ENCODE measurements around the gene LRFN2.

LRFN2 gene

DNA sequence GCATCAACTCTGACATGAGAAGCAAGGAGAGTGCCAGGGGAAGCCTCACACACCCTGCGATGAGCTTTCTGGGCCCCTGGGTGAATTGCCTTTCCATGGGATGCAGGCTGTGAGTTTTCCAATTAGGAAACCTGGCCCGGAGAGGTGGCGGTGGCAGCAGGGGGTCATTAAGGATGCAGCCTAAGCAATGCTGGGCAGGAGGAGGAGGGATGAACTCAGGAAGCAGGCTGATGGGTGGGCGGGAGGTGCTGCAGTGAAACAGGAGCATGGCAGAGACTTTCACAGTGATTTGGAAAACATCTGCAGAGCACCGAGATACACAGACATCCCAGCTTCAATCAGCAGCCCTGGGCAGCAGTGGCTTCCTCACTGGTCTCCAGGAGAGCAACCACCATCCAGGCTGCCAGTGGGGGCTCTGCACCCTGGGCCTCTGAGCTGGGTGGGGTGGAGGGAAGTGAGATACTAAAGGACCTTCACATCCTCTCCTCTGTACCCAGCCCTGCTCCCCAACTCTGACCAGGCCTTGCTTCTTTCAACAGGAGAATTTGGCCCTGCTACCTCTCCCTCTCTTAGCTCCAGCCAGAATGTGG is 44.9 kb downstream of the LRFN2 start:
- DNase-seq: no peak

DNA sequence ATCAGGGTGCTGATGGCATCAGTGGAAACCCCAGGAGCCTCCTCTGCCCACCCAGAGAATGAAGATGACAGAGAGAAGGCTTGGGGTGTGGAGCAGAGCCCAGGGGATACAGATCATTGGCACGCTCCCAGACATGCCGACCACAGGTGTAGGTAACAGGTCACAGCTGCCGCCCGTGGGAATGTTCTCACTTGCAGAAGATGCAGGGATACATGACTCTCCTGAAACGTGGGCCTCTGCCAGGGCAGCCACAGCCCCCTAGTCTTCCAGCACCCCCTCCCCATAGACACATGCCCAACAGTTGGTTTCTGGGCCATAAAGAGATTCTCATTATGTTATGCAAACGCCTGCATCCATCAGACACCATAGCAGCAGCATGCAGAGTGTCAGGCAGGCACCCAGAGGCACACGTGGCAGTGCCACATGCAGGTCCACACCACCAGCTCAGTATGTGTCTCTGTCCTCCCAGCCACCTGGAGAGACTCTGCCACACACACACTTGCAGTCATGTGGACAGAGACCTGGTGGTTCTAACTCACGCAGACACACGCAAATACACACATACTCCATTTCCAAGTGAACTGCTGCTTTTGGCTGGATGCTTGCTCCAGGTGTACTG is 45.5 kb downstream of the LRFN2 start:
- DNase-seq: no peak

DNA sequence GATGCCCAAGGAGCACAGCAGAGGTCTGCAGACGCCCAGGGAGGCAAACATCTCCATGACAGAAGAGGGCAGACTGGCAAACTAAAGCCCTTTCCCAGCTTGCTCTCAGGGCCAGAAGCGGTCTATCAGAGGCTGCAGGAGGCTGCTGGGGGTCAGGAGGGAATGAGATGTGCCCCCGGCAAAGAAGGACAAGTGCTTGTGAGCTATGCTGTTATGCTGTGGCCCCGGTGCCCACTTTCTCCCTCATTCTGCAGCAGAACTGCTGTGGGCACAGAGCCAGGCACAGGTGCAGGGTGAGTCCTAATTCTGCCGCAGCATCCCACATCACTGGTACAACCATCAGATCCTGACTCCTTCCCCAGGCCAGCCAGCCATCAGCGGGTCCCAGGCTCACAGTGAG is 46.4 kb downstream of the LRFN2 start:
- DNase-seq: no peak

DNA sequence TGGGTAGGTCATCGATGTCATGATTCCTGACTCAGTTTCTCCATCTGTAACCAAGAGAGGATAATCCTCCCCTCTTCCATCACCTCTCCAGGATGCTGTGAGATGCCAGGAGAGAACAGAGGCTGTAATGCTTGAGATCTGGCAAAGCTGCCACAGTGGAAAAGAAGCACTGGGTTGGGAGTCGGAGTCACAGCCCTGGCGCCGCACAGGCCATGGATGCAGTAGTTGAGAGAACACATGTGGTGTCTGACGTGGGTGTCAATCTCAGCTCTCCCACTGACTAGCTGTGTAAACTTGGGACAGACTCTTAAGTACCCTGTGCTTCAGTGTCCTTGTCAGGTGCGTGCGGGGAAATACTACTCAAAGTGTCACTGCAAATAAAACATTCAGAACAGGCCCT is 47.3 kb downstream of the LRFN2 start:
- no peak for DNase-seq

DNA sequence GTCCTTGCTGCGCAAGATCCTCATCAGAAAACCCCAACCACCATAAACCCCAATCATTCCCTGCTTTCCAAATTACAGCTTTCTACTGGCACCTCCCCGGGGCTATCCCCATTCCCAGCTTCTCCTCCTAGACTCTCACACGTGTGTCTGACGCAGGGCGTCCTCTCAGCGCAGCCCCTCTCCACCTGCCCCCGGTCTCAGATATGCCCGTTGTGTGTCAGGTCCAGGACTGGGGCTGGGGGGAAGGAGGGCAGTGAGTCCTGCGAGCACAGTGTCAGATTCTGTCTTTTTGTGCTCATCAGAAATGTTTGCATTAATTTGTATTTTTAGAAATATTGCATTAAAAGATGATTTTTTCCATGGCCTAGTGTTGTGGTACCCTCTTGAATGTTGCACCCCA is 48.6 kb downstream of the LRFN2 start:
- no peak for DNase-seq

DNA sequence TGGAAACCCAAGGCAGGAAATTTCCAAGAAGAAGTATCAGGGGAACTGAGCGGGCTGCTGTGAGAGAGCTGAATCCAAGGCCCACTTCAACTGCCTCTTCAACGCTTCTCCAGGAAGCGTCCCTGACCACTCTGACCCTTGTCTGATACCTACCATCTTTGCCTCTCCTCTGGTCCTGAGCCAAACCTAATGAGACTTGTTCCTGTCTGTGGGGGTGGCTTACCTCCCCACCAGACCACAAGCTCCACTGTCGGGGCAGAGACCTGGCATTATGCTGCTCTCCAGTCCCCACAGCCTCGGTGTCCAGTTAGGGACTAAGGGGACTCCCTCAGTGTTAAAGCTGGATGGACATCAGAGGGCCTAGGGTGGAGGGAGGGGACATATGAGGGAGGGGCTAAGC is 49.7 kb downstream of the LRFN2 start:
- DNase-seq: no peak

DNA sequence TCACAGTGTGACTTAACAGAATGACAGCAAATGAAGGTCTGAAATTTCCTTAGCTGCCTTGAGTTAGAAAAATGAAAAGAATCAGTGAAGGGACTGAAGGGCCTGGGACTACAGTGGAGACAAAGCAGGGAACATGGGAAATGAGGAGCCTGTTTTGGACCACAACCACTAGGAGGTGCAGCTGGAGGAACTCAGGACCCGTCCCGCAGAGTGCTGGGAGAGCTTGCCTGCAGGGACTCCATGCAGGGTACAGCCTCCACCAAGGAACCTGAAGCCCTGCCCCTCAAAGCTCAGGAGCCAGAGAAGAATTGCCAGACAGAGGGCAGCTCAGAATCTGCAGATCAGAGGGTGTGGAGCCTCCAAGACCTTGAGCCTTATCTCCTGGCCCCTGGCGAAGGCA is 50.7 kb downstream of the LRFN2 start:
- no peak for DNase-seq

DNA sequence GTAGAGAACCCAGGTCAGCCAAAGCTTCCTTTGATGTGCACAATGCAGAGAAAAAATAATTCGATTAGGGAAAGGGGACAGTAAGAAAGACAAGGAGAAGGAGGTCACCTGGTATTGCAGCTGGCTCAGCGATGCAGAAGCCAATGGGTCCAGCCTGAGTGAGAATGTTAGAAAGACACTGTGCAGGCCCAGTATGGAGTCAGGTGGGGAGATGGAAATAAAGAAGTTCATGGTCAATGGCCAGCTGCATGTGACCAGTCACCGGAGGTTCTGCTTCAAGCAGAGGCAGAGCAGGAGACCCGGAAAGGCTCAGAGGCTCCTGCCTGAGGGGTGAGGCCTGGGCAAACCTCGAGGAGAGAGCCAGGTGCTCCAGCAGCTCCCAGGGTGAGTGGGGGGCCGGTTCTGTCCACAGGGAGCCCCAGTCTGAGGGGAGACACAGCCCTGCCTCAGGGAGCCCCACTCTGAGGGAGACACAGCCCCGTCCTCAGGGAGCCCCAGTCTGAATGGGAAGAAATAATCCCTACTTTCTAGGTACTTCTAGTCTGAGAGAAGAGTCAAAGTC is 51.3 kb downstream of the LRFN2 start:
- DNase-seq: no peak

DNA sequence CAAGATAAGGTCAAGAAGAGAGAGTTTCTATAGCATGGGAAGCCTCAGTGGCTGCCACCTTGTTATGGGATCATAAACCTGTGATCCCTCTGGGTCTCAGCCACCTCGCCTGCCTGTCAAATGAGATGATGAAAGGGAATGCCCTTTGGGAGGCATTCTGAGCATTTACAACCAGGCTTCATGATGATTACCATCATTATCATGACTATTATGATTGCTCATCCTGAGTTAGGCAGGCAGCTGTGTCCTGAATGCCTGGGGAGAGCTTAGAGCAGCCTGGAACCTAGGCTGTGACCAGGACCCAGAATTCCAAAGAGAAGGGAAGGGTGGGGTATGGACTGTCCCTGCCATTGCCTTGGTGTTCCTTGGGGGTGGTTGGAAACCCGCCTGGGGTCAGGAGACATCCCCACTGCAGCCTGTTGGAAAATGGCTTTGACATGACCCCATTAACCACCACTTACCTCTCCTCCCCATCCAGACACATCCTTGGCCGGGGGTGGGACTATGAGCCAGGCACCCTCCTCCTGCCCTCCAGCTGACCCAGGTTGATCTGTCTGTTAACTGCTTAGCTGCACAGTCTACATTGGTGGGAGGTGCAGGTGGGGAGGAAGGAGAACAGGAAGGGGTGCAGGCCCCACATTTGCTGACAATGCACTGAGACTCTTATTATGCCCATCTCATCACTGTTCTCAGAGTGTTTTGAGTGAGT is 51.9 kb downstream of the LRFN2 start:
- DNase-seq: no peak

DNA sequence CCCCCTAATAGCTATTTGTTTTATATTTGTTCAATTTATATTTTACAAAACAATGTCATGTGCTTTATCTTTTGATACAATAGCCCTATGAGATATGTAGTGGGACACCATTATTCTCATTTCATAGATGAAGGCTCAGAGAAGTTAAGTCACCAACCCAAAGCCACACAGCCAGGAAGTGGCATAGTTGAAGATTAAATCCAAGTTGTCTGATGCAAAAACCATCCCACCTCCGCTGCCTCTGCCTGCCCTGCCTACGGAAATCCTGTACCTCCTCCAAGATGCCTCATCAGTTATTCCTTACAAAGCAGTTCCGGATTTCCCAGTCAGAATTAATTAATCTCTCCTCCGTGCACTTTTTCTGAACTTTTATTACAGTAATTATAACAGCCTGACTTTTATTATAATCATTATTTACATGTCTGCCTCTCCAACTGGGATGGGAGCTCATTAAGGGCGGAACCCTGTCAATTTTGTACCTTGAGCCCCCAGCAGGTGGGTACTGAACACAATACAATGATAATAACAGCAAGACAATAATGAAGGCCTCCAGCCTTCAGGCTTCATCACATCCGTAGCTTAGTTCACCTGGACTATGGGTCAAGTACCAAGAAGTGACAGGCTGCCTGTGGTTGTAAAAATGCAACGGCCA is 54.7 kb downstream of the LRFN2 start:
- no peak for DNase-seq

DNA sequence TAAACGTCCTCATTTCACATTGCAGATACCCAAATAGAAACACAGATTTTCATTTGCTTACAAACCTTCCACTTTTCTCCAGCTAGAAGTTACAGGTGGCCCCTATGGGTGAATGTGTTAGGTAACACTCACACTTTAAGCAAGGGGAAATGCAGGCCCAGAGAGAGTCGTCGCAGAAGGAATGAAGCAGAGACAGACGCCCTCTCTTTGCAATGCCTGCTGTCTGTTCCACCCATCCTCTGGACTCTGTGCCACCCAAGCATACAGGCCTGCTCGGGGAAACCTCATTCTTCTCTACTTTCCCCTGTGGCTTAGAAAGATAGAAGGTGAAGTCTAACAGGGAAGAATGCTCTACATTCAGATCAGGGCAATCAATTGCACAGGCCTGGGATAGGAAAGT is 57.2 kb downstream of the LRFN2 start:
- DNase-seq: no peak

DNA sequence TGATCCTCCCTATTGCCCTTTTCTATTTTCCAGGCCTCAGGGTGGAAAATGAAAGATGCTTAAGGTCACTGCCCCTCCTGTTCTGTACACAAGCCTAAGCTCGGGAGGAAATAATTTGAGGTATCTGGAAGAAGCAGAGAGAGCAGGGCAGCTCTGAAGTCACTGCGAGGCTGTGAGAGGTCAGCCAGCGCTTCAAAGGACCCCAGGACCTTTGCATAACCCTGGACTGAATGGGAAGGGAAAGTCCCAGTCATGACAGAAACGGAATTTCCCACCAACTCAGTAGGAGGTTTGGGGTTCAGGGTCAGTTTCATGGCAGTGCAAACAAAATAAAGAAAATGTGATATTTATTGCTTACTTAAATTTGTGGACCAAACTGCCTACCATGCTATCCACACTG is 58.1 kb downstream of the LRFN2 start:
- no peak for DNase-seq

DNA sequence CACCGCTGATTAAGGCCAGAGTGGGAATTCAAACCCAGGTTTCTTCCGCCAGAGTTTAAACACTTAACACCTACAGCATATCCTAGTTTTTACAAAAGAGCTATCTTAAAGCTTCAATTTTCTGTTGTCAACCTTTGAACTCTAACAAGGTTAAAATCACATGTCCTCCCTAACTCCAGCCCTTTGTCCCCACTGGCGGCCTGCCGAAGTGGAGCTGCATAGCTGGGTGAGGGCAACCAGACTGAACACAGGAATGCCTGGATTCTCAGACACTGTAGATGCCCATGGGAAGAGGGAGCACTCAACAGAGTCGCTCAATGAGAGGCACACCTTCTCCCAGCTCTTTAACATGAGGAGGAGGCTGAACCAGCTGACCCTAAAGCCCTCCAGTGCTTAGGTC is 59.1 kb downstream of the LRFN2 start:
- DNase-seq: no peak

DNA sequence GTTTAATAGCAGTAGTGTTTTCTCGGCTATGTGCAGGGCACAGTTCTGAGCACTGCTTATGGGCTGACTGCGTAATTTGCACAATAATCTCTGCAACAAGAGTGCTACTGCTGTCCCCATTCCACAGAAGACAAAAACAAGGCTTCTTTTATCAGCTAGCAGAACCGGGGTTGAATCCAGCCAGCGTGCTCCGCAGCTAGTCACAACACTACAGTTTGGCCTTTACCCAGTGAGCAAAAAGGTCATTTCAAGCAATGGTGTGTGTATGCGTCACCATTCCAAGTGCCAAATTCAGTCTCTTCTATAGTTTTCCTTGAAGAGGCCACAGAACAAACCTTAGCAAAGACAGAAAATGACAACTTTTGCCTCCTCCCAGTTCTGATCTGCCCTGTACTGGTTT is 61.1 kb downstream of the LRFN2 start:
- no peak for DNase-seq

DNA sequence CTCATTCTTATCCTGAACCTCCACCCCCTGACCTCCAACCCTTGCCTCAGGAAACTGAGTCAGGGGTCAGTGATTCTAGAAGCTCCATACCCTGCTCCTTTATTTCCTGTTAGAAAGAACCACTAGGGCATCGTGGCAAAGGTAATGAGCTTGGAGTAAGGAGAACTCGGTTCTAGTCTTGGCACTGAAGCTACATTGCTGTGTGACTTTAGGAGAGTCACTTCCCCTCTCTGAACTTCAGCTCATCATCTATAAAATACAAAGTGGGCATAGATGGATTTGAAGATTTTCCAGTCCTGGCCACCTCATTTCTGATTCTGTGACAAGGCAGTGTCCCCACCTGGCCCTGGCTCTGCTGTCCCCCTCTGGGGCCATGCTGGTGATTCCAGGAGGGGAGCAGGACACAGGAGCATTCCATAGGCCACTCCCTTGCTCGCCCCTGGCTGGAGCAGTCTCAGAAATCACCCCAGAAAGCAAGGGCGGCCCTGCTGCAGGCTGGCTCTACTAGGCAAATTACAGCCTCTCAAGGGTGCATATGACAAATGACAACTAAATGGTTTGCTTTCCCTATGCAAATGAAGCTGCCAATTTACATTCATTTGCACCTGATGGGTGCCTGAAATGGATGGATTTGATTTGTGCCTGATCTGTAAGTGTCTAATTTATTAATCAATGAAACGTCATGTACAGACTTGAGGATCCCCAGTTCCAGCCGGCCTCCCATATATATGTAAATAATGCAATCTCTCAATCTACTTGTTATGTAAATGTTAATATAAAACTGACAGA is 62.2 kb downstream of the LRFN2 start:
- no peak for DNase-seq

DNA sequence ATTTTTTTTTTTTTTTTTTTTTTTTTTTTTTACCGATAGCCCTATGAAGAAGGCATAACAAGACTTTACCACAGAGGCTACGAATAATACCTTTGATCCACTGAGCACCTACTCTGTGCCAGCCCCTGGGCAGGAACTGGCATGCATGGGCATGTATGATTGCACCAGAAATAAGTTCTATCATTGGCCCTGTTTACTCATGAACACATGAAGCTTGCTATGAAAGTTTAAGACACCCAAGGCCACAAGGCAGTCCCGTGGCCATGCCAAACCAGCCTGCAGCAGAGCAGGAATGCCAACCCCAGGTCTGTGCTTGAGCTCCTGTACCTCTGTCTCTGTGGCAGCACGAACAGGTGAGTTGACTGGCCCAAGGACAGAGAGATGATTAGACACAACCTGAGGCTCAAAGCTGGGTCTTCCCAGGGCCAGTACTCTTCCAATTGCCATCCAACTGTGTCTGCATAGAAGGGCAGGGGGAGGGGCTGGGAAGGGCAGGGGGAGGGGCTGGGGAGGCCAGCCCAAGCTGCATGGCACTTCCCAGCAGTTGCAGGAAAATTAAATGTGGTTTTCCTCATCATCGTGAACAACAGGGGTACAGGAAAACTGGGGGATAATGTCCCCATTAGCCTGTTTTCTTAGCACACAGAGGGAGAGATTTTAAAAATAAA is 63.5 kb downstream of the LRFN2 start:
- no peak for DNase-seq

DNA sequence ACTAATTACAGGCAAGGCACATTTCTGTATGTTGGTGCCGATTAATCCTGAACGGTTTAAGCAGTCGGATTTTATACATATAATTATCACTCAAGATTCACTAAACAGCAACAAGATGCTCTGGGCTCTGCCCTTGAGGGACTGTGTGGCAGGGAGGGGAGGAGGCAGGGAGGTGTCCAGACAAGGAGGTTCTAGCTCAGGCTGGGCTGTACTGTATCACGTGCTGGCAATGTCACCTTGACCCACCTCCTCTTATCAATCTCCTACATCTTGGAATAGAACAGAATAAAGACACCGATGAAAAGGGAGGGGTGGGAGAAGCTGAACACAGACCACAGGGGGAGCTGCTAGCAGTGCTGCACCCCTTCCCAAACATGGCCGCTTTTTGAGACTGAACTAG is 65.7 kb downstream of the LRFN2 start:
- no peak for DNase-seq

DNA sequence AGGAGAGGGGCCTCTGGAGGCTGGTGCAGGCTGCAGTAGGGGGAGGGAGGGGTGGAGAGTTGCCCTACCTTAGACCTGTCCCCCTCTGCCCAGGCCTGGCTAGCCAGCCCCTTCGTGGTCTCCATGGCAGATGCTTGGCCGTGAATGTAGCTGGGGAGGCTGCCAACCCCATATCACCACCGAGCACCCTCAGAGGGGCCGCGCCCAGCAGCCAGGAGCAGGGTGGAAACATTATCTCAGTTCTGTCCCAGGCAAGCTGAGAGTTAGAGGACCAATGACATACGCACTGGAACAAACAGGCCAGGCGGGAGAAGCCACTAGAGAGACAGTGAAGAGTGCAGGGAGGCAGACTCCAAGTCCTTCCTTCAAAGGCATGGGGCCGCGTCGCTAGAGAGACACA is 66.5 kb downstream of the LRFN2 start:
- no peak for DNase-seq

DNA sequence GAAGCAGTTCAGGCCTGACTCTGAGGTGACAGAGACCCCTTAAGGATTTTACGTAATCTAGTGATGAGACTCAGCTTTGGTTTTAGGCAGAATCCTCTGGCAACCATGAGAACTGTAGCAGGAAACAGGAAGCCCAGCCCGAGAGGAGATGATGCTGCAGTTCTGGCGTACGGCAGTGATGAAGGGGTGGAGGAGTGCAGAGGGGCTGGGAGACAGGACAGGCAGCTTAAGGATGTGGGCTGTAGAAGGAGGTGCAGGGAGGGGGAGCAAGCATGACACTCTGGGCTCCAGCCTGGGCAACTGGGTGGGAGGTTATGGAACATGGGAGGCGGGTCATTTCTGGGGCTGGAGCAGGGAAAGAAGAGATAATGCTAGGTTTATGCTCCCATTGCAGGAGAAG is 67.1 kb downstream of the LRFN2 start:
- DNase-seq: no peak

DNA sequence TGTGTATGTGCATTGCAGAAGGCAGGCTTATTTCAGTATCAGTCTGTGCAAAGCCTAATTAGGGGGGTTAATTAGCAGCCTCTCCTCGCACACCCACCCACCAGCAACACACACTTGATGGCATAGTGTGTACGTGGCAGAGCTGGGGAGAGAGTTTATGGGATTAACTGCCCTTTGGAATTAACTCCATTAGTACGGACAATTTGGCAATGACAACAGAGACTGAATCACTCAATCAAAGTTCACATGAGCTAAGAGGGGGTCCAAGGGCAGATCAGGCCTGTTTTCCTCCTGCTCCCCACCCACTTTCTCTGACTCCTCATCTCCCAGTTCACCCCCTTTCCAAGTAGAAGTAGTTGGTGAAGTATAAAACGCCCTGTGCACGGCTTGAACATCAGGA is 69.5 kb downstream of the LRFN2 start:
- DNase-seq: no peak

DNA sequence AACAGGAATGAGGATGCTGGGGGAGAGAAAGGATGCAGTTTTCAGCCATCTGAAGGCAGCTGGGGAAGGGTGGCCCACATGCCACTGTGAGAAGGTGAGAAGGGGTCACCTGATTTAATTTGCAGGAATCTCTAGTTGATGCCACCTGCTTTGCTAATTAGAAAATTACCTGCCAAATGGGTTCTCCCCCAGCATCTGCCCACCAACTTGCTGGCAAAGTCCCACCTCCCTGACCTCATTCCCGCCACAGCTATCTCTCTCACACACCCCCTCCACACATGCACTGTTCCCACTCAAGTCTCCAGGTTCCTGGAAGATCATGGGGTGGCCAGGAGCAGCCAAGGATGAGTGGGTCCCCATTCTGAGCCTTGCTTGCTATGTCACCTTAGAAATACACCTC is 70.7 kb downstream of the LRFN2 start:
- no peak for DNase-seq

DNA sequence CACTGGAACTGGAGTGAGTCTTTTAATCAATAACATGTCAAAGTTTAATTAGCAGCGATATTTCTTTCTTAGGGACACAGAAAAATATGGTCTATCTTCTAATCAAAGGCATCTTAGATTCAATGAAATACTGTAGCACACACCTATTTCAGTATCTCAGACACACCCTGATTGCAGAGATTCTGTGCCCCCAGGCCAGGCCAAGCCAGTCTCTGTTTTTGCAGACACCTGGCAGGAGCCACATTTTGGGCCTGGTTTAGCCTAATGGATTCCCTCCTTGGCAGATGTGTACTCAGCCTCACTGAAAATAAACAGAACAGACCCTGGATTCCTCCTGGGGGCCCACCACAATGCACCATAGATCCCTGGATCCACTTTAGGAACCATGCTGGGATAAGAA is 74.8 kb downstream of the LRFN2 start:
- DNase-seq: no peak

DNA sequence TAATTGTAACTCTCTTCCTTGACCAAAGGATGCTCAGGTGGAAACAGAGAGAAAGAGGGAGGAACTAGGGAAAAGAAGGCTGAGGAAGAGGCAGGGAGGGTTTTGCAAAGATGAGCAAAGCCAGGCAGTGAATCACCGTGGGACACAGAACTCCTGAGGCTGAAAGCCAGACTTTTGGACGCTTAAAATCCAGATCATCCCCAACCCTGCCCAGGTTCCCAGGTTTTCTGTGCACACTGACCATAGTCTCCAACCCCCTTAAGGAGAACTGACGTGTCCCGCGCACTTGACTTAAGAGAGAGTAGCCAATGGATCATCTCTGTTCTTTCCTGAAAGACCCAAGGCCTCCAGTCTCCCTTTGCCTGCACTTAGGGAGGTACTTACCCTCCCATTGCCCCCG is 75.3 kb downstream of the LRFN2 start:
- DNase-seq: no peak
